CD4-positive, alpha-beta memory T cell (primary cell): ENCODE measurements around the gene KCND2. TPM values are rescaled to one million over a fixed set of nuclear protein-coding genes. Genes with fewer than 3 reads are reported as not detected.
"Not testable (repeated sequence)": the region's sequence is repeated elsewhere in the genome, so short reads cannot be mapped to it uniquely, and the experiment has no call there.

Experiments
- CTCF ChIA-PET: fragments of 350-600 bp; sonication (Branson Sonifier 250); formaldehyde crosslinking; loops from one replicate; lab custom pipeline; 2021; ENCODE audit warnings: inconsistent platforms; ENCODE audit not compliant: partially characterized antibody; lab: Charles Lee
- POLR2A ChIA-PET: fragments of 350-600 bp; sonication (Branson Sonifier 250); formaldehyde crosslinking; loops from one replicate; lab custom pipeline; 2021; ENCODE audit not compliant: partially characterized antibody; lab: Charles Lee
- DNase-seq, 5 donors: peaks; one replicate each; pipeline versions ENCODE4 v3.0.0 to v3.0.0-alpha.2; 2020 to 2022; ENCODE audit warnings: mixed read lengths in 1 of 5
- H3K27ac ChIP-seq: one replicate; pipeline ENCODE4 v1.7.0; 2013; ENCODE audit warnings: low read depth, low read length
- H3K27me3 ChIP-seq: 2 replicates; pipeline ENCODE4 v1.7.0; 2013; ENCODE audit warnings: mild to moderate bottlenecking, low read length, moderate library complexity; ENCODE audit not compliant: insufficient read depth
- H3K36me3 ChIP-seq: 2 replicates; pipeline ENCODE4 v1.7.0; 2013; ENCODE audit warnings: mild to moderate bottlenecking, low read length, moderate library complexity; ENCODE audit not compliant: insufficient read depth
- H3K4me1 ChIP-seq: 2 replicates; pipeline ENCODE4 v1.7.0; 2013; ENCODE audit warnings: mild to moderate bottlenecking, low read length, moderate library complexity; ENCODE audit not compliant: insufficient read depth
- H3K4me3 ChIP-seq, 2 donors: one replicate each; pipeline ENCODE4 v1.7.0; 2013; ENCODE audit warnings: low read length in 2 of 2, mild to moderate bottlenecking in 1 of 2
- H3K9me3 ChIP-seq, 2 donors: one replicate each; pipeline ENCODE4 v1.7.0; 2013; ENCODE audit warnings: low read length in 2 of 2, control low read depth in 1 of 2; ENCODE audit not compliant: control insufficient read depth in 1 of 2
- H3K27ac Mint-ChIP-seq, 7 donors: one replicate each; pipeline ENCODE4 v1.8.0; 2020 to 2021; ENCODE audit warnings: mixed read lengths in 7 of 7, mild to moderate bottlenecking in 6 of 7, inconsistent platforms in 3 of 7, moderate library complexity in 3 of 7
- H3K27me3 Mint-ChIP-seq, 2 donors: one replicate each; pipeline ENCODE4 v1.8.0; 2020 to 2021; ENCODE audit warnings: mixed read lengths in 2 of 2
- H3K36me3 Mint-ChIP-seq, 2 donors: one replicate each; pipeline ENCODE4 v1.8.0; 2020 to 2021; ENCODE audit warnings: mixed read lengths in 2 of 2, inconsistent platforms in 1 of 2, mild to moderate bottlenecking in 1 of 2
- H3K4me1 Mint-ChIP-seq, 4 donors: one replicate each; pipeline ENCODE4 v1.8.0; 2020 to 2021; ENCODE audit warnings: mixed read lengths in 4 of 4, mild to moderate bottlenecking in 1 of 4
- H3K4me3 Mint-ChIP-seq, 8 donors: one replicate each; pipeline ENCODE4 v1.8.0; 2020 to 2021; ENCODE audit warnings: mixed read lengths in 8 of 8, mild to moderate bottlenecking in 7 of 8, moderate library complexity in 6 of 8, inconsistent platforms in 3 of 8
- H3K9me3 Mint-ChIP-seq, 8 donors: one replicate each; pipeline ENCODE4 v1.8.0; 2020 to 2021; ENCODE audit warnings: mixed read lengths in 8 of 8, mild to moderate bottlenecking in 5 of 8, inconsistent platforms in 3 of 8, moderate library complexity in 1 of 8
- intact Hi-C: fragments of 100-400 bp; cut with micrococcal nuclease; formaldehyde crosslinking; loops from one replicate; pipeline ENCODE4 v1.15.1; 2023
- polyA plus RNA-seq, 2 donors: library from polyadenylated mRNA; unstranded; fragments of 300-500 nt; fragmentation: Illumina TruSeq; gene quantifications; one replicate each; pipeline ENCODE4 v1.2.3, GENCODE V29; 2021
- total RNA-seq, 2 experiments: library from RNA; stranded (reverse); gene quantifications; one replicate each; pipeline ENCODE4 v1.2.3, GENCODE V29; 2021

The KCND2 gene
- total and polyA plus RNA-seq, 4 experiments from 2014 or later = not detected

DNA sequence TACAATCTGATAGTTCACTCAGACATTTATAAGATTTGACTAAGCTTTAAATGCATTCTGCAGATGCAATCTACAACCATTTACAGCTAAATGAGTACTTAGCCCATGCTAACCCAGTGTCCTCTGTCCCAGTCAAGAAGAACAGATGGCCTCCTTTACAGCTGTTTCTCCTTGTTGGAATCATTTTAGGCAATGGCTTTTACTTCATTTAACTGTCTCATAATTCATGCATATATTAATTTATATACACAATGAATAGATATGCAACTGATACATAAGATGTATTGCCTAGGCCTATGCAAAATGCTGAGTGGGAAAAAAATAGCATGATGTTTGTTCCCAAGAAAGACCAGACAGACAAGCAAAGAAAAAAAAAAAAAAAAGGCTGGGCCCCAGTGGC is 502.8 kb downstream of the KCND2 start:
- ChIA-PET POLR2A (no interaction called here), CTCF (no interaction called here)
- Mint-ChIP-seq H3K27me3 (peaks cover 0 to 2% of the 10 kb centered on the region in 2 donors), H3K4me3 (no peak overlapping the region), H3K4me1 (no peaks in the 10 kb centered on the region), H3K27ac (no peak overlapping the region), H3K9me3 (no peaks in the 10 kb centered on the region), H3K36me3 (no peaks in the 10 kb centered on the region)
- intact Hi-C loops = no loop called here
- Histone ChIP-seq H3K27ac (no peak overlapping the region), H3K27me3 (no peaks in the 10 kb centered on the region), H3K4me3 (no peak overlapping the region), H3K4me1 (no peaks in the 10 kb centered on the region), H3K9me3 (no peaks in the 10 kb centered on the region), H3K36me3 (no peaks in the 10 kb centered on the region)
- no peak for DNase-seq

- H3K9me3 Mint-ChIP-seq, H3K9me3 ChIP-seq, H3K27me3 ChIP-seq, H3K4me1 ChIP-seq, POLR2A ChIA-PET, intact Hi-C loops, H3K27me3 Mint-ChIP-seq, H3K27ac Mint-ChIP-seq, H3K36me3 ChIP-seq, H3K4me3 ChIP-seq, H3K36me3 Mint-ChIP-seq, H3K27ac ChIP-seq, H3K4me1 Mint-ChIP-seq, H3K4me3 Mint-ChIP-seq, DNase-seq: not testable (repeated sequence)
- CTCF ChIA-PET = interaction anchor here (1.4 kb wide), 1 partner anchor 13 kb away, joined by 4 read pairs; no protein-coding TSS in a partner anchor
Observed at GRCh38 chr7:120779078-120779477, 506.1 kb downstream of the KCND2 start.

DNA sequence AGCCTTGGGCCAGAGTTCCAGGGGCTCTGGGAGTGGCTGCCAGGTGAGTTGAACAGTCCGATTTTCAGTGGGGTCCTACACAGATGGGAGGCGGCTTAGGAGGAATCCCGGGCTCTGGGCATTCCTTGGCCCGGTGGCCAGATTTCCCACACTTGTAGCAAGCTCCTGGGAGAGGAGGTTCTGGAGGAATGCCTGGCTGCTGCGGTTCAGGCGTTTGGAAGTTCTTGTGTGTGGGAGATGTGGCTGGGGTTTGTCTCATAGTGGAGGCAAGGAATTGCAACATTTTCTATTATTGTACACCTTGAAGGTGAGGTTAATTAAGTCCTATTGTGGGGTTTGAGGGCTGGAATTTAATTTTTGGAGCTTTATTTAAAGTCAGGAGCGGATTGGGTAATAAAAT is 507.5 kb downstream of the KCND2 start:
- H3K4me3 Mint-ChIP-seq, DNase-seq: not testable (repeated sequence)

DNA sequence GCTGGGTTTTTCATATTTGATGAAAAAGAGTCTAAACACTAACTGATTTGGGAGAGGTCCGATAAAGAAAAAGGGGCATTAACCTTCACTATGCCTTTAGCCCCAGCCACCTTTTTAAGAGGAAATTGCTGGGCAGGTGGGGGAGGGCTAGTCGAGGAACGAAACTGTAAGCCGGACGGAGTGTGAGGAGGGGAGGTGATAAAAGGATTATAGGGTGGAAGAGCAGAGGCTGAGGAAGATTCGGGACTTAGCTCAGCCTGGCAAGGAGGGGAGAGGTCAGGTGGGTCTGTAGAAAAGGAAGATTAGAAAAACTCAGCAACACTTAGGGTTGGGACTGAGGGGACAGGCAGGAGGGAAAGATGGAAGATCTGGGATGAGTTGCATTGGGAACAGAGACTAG is 508.0 kb downstream of the KCND2 start:
- Histone ChIP-seq H3K4me1 (no peaks in the 10 kb centered on the region), H3K27ac (no peak overlapping the region), H3K4me3 (no peak overlapping the region), H3K27me3 (no peaks in the 10 kb centered on the region), H3K9me3 (no peaks in the 10 kb centered on the region), H3K36me3 (no peaks in the 10 kb centered on the region)
- Mint-ChIP-seq H3K4me1 (no peaks in the 10 kb centered on the region), H3K36me3 (no peaks in the 10 kb centered on the region), H3K27ac (no peak overlapping the region), H3K27me3 (no peaks in the 10 kb centered on the region), H3K9me3 (no peaks in the 10 kb centered on the region), H3K4me3 (no peak overlapping the region)
- DNase-seq = no peak
- ChIA-PET POLR2A (no interaction called here), CTCF (interaction anchor here (1.6 kb wide), 1 partner anchor 11 kb away, joined by 3 read pairs; no protein-coding TSS in a partner anchor)
- intact Hi-C loops = no loop called here

More for the DNA sequence above, 507.5 kb downstream of the KCND2 start:
- H3K27me3 Mint-ChIP-seq, H3K4me1 Mint-ChIP-seq, POLR2A ChIA-PET, H3K4me1 ChIP-seq, H3K9me3 ChIP-seq, H3K4me3 ChIP-seq, H3K9me3 Mint-ChIP-seq, H3K36me3 ChIP-seq, H3K27ac ChIP-seq, intact Hi-C loops, H3K36me3 Mint-ChIP-seq, H3K27me3 ChIP-seq, H3K27ac Mint-ChIP-seq: not testable (repeated sequence)
- CTCF ChIA-PET = interaction anchor here (1.6 kb wide), 1 partner anchor 12 kb away, joined by 3 read pairs; no protein-coding TSS in a partner anchor

GRCh38 chr7:120781924-120782323 is 508.9 kb downstream of the KCND2 start:
- H3K4me1 ChIP-seq, H3K9me3 ChIP-seq, POLR2A ChIA-PET, H3K36me3 Mint-ChIP-seq, intact Hi-C loops, H3K4me1 Mint-ChIP-seq, H3K27ac Mint-ChIP-seq, H3K4me3 Mint-ChIP-seq, H3K36me3 ChIP-seq, H3K27me3 ChIP-seq, H3K9me3 Mint-ChIP-seq, H3K4me3 ChIP-seq, H3K27ac ChIP-seq, H3K27me3 Mint-ChIP-seq, DNase-seq, CTCF ChIA-PET: not testable (repeated sequence)

GRCh38 chr7:120783273-120783672 is 510.3 kb downstream of the KCND2 start:
- no peaks in the 10 kb centered on the region for H3K27me3 ChIP-seq
- no peak for DNase-seq
- no peaks in the 10 kb centered on the region for H3K4me1 ChIP-seq
- ChIA-PET POLR2A (no interaction called here), CTCF (interaction anchor here (1.7 to 1.8 kb wide), 2 partner anchors 9 to 12 kb away, joined by 6 to 8 read pairs; no protein-coding TSS in a partner anchor)
- H3K9me3 Mint-ChIP-seq = no peaks in the 10 kb centered on the region
- no peaks in the 10 kb centered on the region for H3K36me3 ChIP-seq
- H3K9me3 ChIP-seq = no peaks in the 10 kb centered on the region
- no peak overlapping the region for H3K27ac ChIP-seq
- intact Hi-C loops = no loop called here
- H3K27ac Mint-ChIP-seq = no peak overlapping the region
- no peaks in the 10 kb centered on the region for H3K27me3 Mint-ChIP-seq
- H3K4me3 ChIP-seq = no peak overlapping the region
- H3K36me3 Mint-ChIP-seq = no peaks in the 10 kb centered on the region
- H3K4me3 Mint-ChIP-seq = no peak overlapping the region
- H3K4me1 Mint-ChIP-seq = no peaks in the 10 kb centered on the region

DNA sequence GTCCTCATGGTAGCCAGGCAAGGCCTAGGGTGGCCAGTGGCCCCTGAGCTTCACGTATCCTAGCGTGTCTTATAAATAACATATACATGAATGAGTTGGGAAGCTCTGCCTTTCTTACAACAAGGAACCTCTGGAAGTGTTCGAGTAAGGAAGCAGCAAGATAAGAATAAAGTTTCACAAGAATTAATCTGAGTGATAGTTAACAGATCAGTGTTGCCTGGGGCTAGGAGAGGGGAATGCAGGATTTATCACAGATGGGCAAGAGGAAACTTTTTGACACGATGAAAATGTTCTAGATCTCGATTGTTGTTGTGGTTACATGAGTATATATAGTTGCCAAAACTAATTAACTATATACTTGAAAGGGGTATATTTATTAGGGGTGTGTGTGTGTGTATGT is 510.7 kb downstream of the KCND2 start:
- Mint-ChIP-seq H3K4me1 (no peaks in the 10 kb centered on the region), H3K27ac (no peak overlapping the region), H3K9me3 (no peaks in the 10 kb centered on the region), H3K27me3 (no peaks in the 10 kb centered on the region), H3K36me3 (no peaks in the 10 kb centered on the region), H3K4me3 (no peak overlapping the region)
- no peaks in the 10 kb centered on the region for H3K9me3 ChIP-seq
- no peak overlapping the region for H3K27ac ChIP-seq
- no peaks in the 10 kb centered on the region for H3K36me3 ChIP-seq
- no peaks in the 10 kb centered on the region for H3K27me3 ChIP-seq
- intact Hi-C loops = no loop called here
- no peak for DNase-seq
- H3K4me1 ChIP-seq = no peaks in the 10 kb centered on the region
- H3K4me3 ChIP-seq = no peak overlapping the region
- ChIA-PET CTCF (interaction anchor here (1.7 to 1.8 kb wide), 2 partner anchors 9 to 12 kb away, joined by 6 to 8 read pairs; no protein-coding TSS in a partner anchor), POLR2A (no interaction called here)

GRCh38 chr7:120785095-120785494 is 512.1 kb downstream of the KCND2 start:
- Histone ChIP-seq H3K27ac (no peak overlapping the region), H3K27me3 (no peaks in the 10 kb centered on the region), H3K4me3 (no peak overlapping the region), H3K4me1 (no peaks in the 10 kb centered on the region), H3K36me3 (no peaks in the 10 kb centered on the region), H3K9me3 (no peaks in the 10 kb centered on the region)
- POLR2A ChIA-PET = no interaction called here
- H3K27ac Mint-ChIP-seq = no peak overlapping the region
- DNase-seq = no peak
- CTCF ChIA-PET = interaction anchor here (1.1 to 1.2 kb wide), 2 partner anchors 21 to 314 kb away, joined by 3 read pairs; no protein-coding TSS in a partner anchor
- H3K36me3 Mint-ChIP-seq = no peaks in the 10 kb centered on the region
- intact Hi-C loops = no loop called here
- H3K4me1 Mint-ChIP-seq = no peaks in the 10 kb centered on the region
- no peaks in the 10 kb centered on the region for H3K27me3 Mint-ChIP-seq
- no peak overlapping the region for H3K4me3 Mint-ChIP-seq
- no peaks in the 10 kb centered on the region for H3K9me3 Mint-ChIP-seq
